Panc1 (cell line): ENCODE results near the gene TRMT6. TPM values are rescaled to one million over a fixed set of nuclear protein-coding genes. Genes with fewer than 3 reads are reported as not detected.

Experiments used
- ATAC-seq: fragments of 200-7000 bp; cut with Tn5 transposase; 2 replicates; pipeline ENCODE4 v1.9.1; 2020; ENCODE audit warnings: mild to moderate bottlenecking, moderate library complexity
- BruUV-seq: library from RNA; stranded (reverse); fragments of 400-500 nt; replicated peaks from 2 replicates; lab custom pipeline; 2021; lab: Mats Ljungman, UMichigan
- CTCF ChIA-PET: fragments of 300-600 bp; sonication (Branson Sonifier 250); formaldehyde crosslinking; loops from one replicate; lab custom pipeline; 2022; ENCODE audit warnings: antibody characterized with exemption; lab: Charles Lee
- POLR2A ChIA-PET: fragments of 300-600 bp; sonication (Branson Sonifier 250); formaldehyde crosslinking; loops from one replicate; lab custom pipeline; 2022; ENCODE audit warnings: antibody characterized with exemption; lab: Charles Lee
- DNase-seq: peaks from one replicate; pipeline ENCODE4 v3.0.0-alpha.2; 2010; ENCODE audit warnings: low read depth, low spot score
- H3K27ac ChIP-seq: 2 replicates; pipeline ENCODE4 v1.5.1; 2011; ENCODE audit warnings: mild to moderate bottlenecking, low read length, inconsistent platforms
- H3K27me3 ChIP-seq: fragments of 200-500 bp; sonication (Bioruptor generic); 2 replicates; pipeline ENCODE4 v1.6.0; 2014; ENCODE audit warnings: low read length, inconsistent platforms; ENCODE audit not compliant: control insufficient read depth, insufficient read depth
- H3K36me3 ChIP-seq: fragments of 200-500 bp; sonication (Bioruptor generic); 2 replicates; pipeline ENCODE4 v1.5.1; 2014; ENCODE audit warnings: inconsistent platforms, mild to moderate bottlenecking, low read length, moderate library complexity; ENCODE audit not compliant: control insufficient read depth, insufficient read depth
- H3K4me1 ChIP-seq: 2 replicates; pipeline ENCODE4 v1.5.1; 2011; ENCODE audit warnings: inconsistent platforms, mild to moderate bottlenecking, low read length, moderate library complexity; ENCODE audit not compliant: control insufficient read depth, insufficient read depth
- H3K4me3 ChIP-seq, 2 experiments: 2 replicates each; pipeline ENCODE4 v1.5.1; 2011 to 2012; ENCODE audit warnings: low read depth in 2 of 2, low read length in 2 of 2, mild to moderate bottlenecking in 2 of 2, inconsistent platforms in 1 of 2, moderate library complexity in 1 of 2
- H3K9me3 ChIP-seq: fragments of 200-500 bp; sonication (Bioruptor generic); 2 replicates; pipeline ENCODE4 v1.5.1; 2014; ENCODE audit warnings: low read depth, mild to moderate bottlenecking, inconsistent platforms, low read length, moderate library complexity; ENCODE audit not compliant: control insufficient read depth, insufficient read depth
- CTCF ChIP-seq: fragments of 450-650 bp; IDR thresholded peaks from 2 replicates; pipeline ENCODE4 v1.5.1; 2017; ENCODE audit warnings: mild to moderate bottlenecking
- POLR2AphosphoS5 ChIP-seq: IDR thresholded peaks from 2 replicates; pipeline ENCODE4 v1.6.1; 2012; ENCODE audit warnings: mild to moderate bottlenecking, low read depth, low read length, moderate library complexity
- REST ChIP-seq, 2 experiments: IDR thresholded peaks; 2 replicates each; pipeline ENCODE4 v1.6.1; 2011 to 2012; ENCODE audit warnings: low read depth in 2 of 2, control low read depth in 1 of 2, low read length in 1 of 2, mild to moderate bottlenecking in 1 of 2, moderate library complexity in 1 of 2; ENCODE audit not compliant: insufficient read depth in 1 of 2
- SIN3A ChIP-seq: IDR thresholded peaks from 2 replicates; pipeline ENCODE4 v1.6.1; 2012; ENCODE audit warnings: low read depth, mild to moderate bottlenecking, low read length, moderate library complexity, borderline replicate concordance; ENCODE audit not compliant: insufficient read depth
- TCF7L2 ChIP-seq: IDR thresholded peaks from 2 replicates; pipeline ENCODE4 v1.6.1; 2011; ENCODE audit warnings: mild to moderate bottlenecking, low read depth, low read length, inconsistent platforms
- in situ Hi-C: cut with HindIII; loops from 2 replicates; pipeline ENCODE4 v1.10.0; 2016; ENCODE audit warnings: low sequenced_read_pairs, low pct_unique_long_range_greater_than_20kb
- intact Hi-C: fragments of 100-400 bp; cut with micrococcal nuclease; formaldehyde crosslinking; loops from one replicate; pipeline ENCODE4 v1.10.0; 2022; ENCODE audit not compliant: unreplicated experiment
- total RNA-seq: library from RNA; stranded (reverse); gene quantifications from one replicate; pipeline ENCODE4 v1.2.1, GENCODE V29; 2021; ENCODE audit not compliant: unreplicated experiment

Gene TRMT6
- total RNA-seq, 1 experiment from 2014 or later: 27.9 TPM

GRCh38 chr20:5999783-6000182 lies 49.5 kb upstream of the TRMT6 start (continued):
- TF ChIP-seq SIN3A: no peak

- ChIA-PET POLR2A (no interaction called here), CTCF (interaction anchor here (0.7 kb wide), 1 partner anchor 42 kb away, joined by 16 read pairs; no protein-coding TSS in a partner anchor)
- no peaks in the 10 kb centered on the region for H3K9me3 ChIP-seq
- H3K36me3 ChIP-seq: peaks cover 26% of the 10 kb centered on the region
- BruUV-seq: no TSS peak
- intact Hi-C loops (no loop called here), in situ Hi-C loops (no loop called here)
- no peaks in the 10 kb centered on the region for H3K27me3 ChIP-seq
- H3K27ac ChIP-seq: no peak overlapping the region
- DNase-seq: no peak
- ATAC-seq: no peak
- no peak overlapping the region for H3K4me3 ChIP-seq
- no peaks in the 10 kb centered on the region for H3K4me1 ChIP-seq
- no peak for TF ChIP-seq TCF7L2
- TF ChIP-seq POLR2AphosphoS5: no peak
- TF ChIP-seq SIN3A: no peak
- no peak for TF ChIP-seq REST (IDR thresholded peaks at IDR 0.05; ENCODE audit: insufficient read depth in 1 of 2, low read depth in 2 of 2, low read length in 1 of 2)
- TF ChIP-seq CTCF: no peak
These were observed 46.4 kb upstream of the TRMT6 start for GRCh38 chr20:5996765-5997164.

GRCh38 chr20:5991623-5992441 lies 41.5 kb upstream of the TRMT6 start:
- H3K36me3 ChIP-seq: peaks cover 43% of the 10 kb centered on the region
- POLR2A ChIA-PET: no interaction called here
- H3K27ac ChIP-seq: no peak overlapping the region

More at GRCh38 chr20:5991623-5992441, 41.5 kb upstream of the TRMT6 start:
- no peak for DNase-seq
- Histone ChIP-seq H3K4me1 (no peaks in the 10 kb centered on the region), H3K9me3 (no peaks in the 10 kb centered on the region), H3K27me3 (no peaks in the 10 kb centered on the region), H3K4me3 (no peak overlapping the region)
- CTCF ChIA-PET: no interaction called here
- intact Hi-C loops (no loop called here), in situ Hi-C loops (no loop called here)
- ATAC-seq: no peak
- no TSS peak for BruUV-seq
- no peak for TF ChIP-seq SIN3A
- no peak for TF ChIP-seq CTCF
- no peak for TF ChIP-seq TCF7L2
- TF ChIP-seq POLR2AphosphoS5: no peak
- no peak for TF ChIP-seq REST (IDR thresholded peaks at IDR 0.05; ENCODE audit: insufficient read depth in 1 of 2, low read depth in 2 of 2, low read length in 1 of 2)
